Upper lobe of left lung (tissue), 4 donors: ENCODE results near the gene ABR.

ENCODE experiments used
- EP300 ChIP-seq, 4 donors: sonication (generic); formaldehyde crosslinking; IDR thresholded peaks; one replicate each; pipeline ENCODE4 v1.5.1; 2017; ENCODE audit warnings: antibody characterized with exemption in 4 of 4, control low read depth in 2 of 4
- POLR2A ChIP-seq, 4 donors: fragments of 450-650 bp; IDR thresholded peaks; one replicate each; pipeline ENCODE4 v1.5.1; 2016 to 2017; ENCODE audit warnings: antibody characterized with exemption in 4 of 4, mild to moderate bottlenecking in 2 of 4
- POLR2AphosphoS5 ChIP-seq, 2 donors: sonication (generic); formaldehyde crosslinking; IDR thresholded peaks; one replicate each; pipeline ENCODE4 v1.5.1; 2017; ENCODE audit warnings: antibody characterized with exemption in 2 of 2
- TF ChIP-seq, protein P1 (sequence below), 6 experiments: fragments of 450-650 bp in 4 of 6; fragments of 200-600 bp in 2 of 6; sonication (generic) in 2 of 6; IDR thresholded peaks; one replicate each; pipeline ENCODE4 v1.5.1; 2016 to 2019; ENCODE audit warnings: antibody characterized with exemption in 6 of 6

DNA sequence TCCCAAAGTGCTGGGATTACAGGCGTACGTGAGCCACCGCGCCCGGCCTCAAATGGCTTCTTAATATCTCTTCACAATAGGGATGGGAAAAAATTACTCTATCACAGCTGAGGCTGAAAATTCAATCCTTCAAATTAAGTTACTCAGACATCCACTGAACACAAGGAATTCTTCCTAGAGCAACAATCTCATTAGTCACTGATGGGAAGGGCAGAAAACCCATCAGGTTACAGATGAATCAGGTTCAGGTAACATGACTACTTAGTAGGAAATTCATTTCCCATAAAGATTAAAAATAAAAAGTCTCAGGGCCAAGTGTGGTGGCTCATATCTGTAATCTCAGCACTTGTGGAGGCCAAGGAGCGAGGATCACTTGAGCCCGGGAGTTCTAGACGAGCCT is 42.5 kb upstream of the ABR start:
- no peak for TF ChIP-seq POLR2AphosphoS5 (IDR thresholded peaks at IDR 0.05)
- TF ChIP-seq, protein P1, sequence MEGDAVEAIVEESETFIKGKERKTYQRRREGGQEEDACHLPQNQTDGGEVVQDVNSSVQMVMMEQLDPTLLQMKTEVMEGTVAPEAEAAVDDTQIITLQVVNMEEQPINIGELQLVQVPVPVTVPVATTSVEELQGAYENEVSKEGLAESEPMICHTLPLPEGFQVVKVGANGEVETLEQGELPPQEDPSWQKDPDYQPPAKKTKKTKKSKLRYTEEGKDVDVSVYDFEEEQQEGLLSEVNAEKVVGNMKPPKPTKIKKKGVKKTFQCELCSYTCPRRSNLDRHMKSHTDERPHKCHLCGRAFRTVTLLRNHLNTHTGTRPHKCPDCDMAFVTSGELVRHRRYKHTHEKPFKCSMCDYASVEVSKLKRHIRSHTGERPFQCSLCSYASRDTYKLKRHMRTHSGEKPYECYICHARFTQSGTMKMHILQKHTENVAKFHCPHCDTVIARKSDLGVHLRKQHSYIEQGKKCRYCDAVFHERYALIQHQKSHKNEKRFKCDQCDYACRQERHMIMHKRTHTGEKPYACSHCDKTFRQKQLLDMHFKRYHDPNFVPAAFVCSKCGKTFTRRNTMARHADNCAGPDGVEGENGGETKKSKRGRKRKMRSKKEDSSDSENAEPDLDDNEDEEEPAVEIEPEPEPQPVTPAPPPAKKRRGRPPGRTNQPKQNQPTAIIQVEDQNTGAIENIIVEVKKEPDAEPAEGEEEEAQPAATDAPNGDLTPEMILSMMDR (IDR thresholded peaks at IDR 0.05): no peak
- no peak for TF ChIP-seq POLR2A (IDR thresholded peaks at IDR 0.05)
- TF ChIP-seq EP300 (IDR thresholded peaks at IDR 0.05): no peak
